Measurements from ENCODE around the gene RUNX2.

RUNX2 gene

GRCh38 chr6:45477790-45478189, 149.7 kb downstream of the RUNX2 start:
- DNase-seq (ENCODE audit: insufficient read length, low spot score), result no peak
- peak; percentile 72 for FAIRE-seq

- DNase-seq (ENCODE audit: insufficient read length, low spot score) (peak; percentile 15), FAIRE-seq (no peak)
Measured at GRCh38 chr6:45478240-45478639, 150.1 kb downstream of the RUNX2 start.

GRCh38 chr6:45479834-45480751, 152.0 kb downstream of the RUNX2 start:
- no peak for FAIRE-seq

GRCh38 chr6:45480752-45481415, 152.8 kb downstream of the RUNX2 start:
- no peak for DNase-seq (ENCODE audit: insufficient read length, low spot score)
- FAIRE-seq, result no peak

More at GRCh38 chr6:45479834-45480751, 152.0 kb downstream of the RUNX2 start:
- no peak for DNase-seq (ENCODE audit: insufficient read length, low spot score)

- peak; percentile 28 for FAIRE-seq
- peak; percentile 27 for DNase-seq (ENCODE audit: insufficient read length, low spot score)
Measured at GRCh38 chr6:45483021-45483420, 154.9 kb downstream of the RUNX2 start.

GRCh38 chr6:45483501-45483900, 155.4 kb downstream of the RUNX2 start:
- FAIRE-seq, result peak; percentile 4

GRCh38 chr6:45486736-45487135, 158.6 kb downstream of the RUNX2 start:
- DNase-seq (ENCODE audit: insufficient read length, low spot score) (no peak), FAIRE-seq (no peak)

More at GRCh38 chr6:45483501-45483900, 155.4 kb downstream of the RUNX2 start:
- no peak for DNase-seq (ENCODE audit: insufficient read length, low spot score)

GRCh38 chr6:45487645-45488044, 159.5 kb downstream of the RUNX2 start:
- FAIRE-seq (no peak), DNase-seq (ENCODE audit: insufficient read length, low spot score) (no peak)

- FAIRE-seq (no peak), DNase-seq (ENCODE audit: insufficient read length, low spot score) (no peak)
Measured at GRCh38 chr6:45488269-45488668, 160.1 kb downstream of the RUNX2 start.

GRCh38 chr6:45488889-45489288, 160.8 kb downstream of the RUNX2 start:
- DNase-seq (ENCODE audit: insufficient read length, low spot score) (no peak), FAIRE-seq (no peak)

- DNase-seq (ENCODE audit: insufficient read length, low spot score) (no peak), FAIRE-seq (no peak)
Measured at GRCh38 chr6:45491048-45491735, 163.1 kb downstream of the RUNX2 start.

GRCh38 chr6:45491874-45492273, 163.7 kb downstream of the RUNX2 start:
- DNase-seq (ENCODE audit: insufficient read length, low spot score) (no peak), FAIRE-seq (no peak)

- no peak for FAIRE-seq
- DNase-seq (ENCODE audit: insufficient read length, low spot score), result no peak
Measured at GRCh38 chr6:45493761-45494160, 165.6 kb downstream of the RUNX2 start.

GRCh38 chr6:45494416-45495135, 166.4 kb downstream of the RUNX2 start:
- FAIRE-seq (peak; percentile 4), DNase-seq (ENCODE audit: insufficient read length, low spot score) (no peak)

GRCh38 chr6:45495429-45496084, 167.4 kb downstream of the RUNX2 start:
- FAIRE-seq, result no peak

GRCh38 chr6:45496085-45496433, 167.9 kb downstream of the RUNX2 start:
- DNase-seq (ENCODE audit: insufficient read length, low spot score), result no peak
- FAIRE-seq, result no peak

More at GRCh38 chr6:45495429-45496084, 167.4 kb downstream of the RUNX2 start:
- no peak for DNase-seq (ENCODE audit: insufficient read length, low spot score)

GRCh38 chr6:45498591-45498990, 170.5 kb downstream of the RUNX2 start:
- DNase-seq (ENCODE audit: insufficient read length, low spot score) (no peak), FAIRE-seq (no peak)

GRCh38 chr6:45500924-45501816, 173.0 kb downstream of the RUNX2 start:
- DNase-seq (ENCODE audit: insufficient read length, low spot score) (peak; percentile 22), FAIRE-seq (no peak)

GRCh38 chr6:45502456-45502855, 174.3 kb downstream of the RUNX2 start:
- FAIRE-seq, result no peak

More at GRCh38 chr6:45502456-45502855, 174.3 kb downstream of the RUNX2 start:
- DNase-seq (ENCODE audit: insufficient read length, low spot score), result no peak
